GM19397 (cell line): Measurements from ENCODE around the gene EME2.

Experiments
- ATAC-seq: cut with Tn5 transposase; IDR thresholded peaks from one replicate; pipeline ENCODE4 v1.9.1; 2021; ENCODE audit warnings: mild to moderate bottlenecking, moderate library complexity; ENCODE audit not compliant: unreplicated experiment

EME2 gene

GRCh38 chr16:1777375-1778199 lies 5.0 kb downstream of the EME2 start:
- no peak for ATAC-seq

DNA sequence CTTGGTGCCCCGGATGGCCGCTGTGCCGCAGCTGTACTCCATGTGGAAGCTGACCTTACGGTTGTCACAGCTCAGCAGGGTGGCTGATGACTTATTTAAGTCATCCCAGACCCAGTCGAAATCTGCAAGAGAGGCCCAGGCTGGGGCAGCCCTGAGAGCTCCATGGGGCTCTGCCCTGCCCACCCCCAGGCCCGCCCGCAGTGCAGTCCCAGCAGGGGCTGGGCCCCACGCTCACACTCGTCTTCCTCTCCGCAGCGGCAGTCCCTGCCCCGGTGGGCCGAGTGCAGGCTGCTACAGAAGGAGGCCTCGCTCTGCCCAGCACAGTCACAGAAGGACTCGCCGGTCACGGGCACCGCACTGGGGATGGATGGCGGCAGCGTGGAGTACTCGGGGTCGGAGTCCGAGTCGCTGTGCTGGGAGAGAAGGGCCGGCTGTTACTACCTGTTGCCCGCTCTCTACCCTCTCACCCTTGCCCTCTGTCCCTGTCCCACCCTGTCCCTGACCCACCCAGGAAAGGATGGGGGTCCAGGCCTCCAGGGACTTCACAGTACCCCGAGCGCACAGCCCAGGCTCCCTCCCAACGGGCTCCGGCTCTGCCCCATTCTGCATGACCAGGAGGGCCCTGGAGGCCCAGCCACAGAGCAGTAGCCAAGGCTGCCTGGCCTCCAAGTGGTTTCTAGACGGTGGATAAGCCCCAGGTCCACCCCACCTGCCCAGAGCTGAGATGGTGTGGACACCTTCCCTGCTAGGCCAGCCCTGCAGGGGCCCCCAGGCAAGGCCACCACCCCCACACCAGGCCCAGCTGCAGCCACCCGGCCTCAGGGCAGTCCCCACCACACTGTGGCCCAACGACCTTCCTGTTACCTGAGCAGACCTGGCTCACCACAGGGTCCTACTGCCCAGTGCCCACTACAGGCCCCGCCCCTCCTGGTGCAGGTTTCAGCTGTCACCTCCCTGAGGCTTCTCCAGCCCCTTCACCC lies 5.9 kb downstream of the EME2 start:
- no peak for ATAC-seq

DNA sequence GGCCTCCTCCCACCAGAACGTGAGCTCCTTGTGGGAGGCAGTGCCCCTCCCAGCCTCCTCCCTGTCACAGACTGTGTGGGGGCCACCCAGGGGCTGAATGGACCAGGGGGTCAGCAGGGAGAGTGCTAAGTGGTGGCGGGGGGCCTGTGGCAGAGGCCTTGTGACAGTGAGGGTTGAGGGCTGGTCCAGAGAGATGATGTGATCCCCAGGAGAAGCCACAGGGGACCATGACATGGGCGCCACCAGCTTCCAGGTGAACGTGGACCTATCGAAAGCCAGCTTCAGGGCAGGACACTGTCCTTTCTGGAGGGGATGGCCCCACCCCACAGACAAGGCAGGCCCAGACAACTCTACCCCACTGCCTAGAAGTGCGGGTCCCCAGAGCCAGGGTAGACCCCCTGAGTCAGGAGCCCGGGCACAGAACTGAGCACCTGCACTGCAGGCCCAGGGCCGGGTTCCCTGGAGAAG lies 6.7 kb downstream of the EME2 start:
- ATAC-seq: no peak

- no peak for ATAC-seq
Measured at GRCh38 chr16:1779741-1780676, 7.4 kb downstream of the EME2 start.

- ATAC-seq: no peak
Measured at GRCh38 chr16:1780677-1781072, 8.1 kb downstream of the EME2 start.

GRCh38 chr16:1781254-1781653 lies 8.6 kb downstream of the EME2 start:
- no peak for ATAC-seq

DNA sequence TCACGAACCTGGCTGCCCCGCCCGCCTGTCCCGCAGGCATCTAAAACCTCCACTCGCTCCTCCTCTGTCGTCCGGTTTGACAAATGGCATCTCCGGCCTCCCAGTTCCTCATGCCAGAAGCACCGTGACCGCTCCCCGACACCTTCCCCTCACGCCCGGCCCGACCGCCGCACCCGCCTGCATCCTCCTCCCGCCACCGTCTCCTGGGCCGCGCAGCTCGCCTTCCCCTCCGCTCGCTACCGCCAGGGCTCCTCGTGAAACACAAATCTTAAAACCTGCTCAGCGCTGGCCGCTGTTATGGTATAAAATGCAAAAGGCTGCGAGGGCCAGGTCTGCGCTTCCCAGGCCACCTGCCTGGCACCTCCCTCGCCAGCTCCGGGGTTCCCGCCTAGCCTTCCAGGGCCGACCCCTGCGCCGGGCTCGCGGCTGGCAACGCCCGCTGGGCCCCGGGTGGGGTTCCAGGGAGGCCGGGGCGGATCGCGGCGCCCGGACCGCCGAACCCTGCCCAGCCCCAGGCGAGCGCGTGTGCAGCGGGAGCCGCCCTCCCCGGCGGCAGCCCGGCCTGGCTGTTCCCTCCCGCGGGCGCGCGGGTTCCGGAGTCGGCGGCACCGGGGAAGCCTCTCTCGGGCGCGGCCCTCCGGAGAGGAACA lies 9.3 kb downstream of the EME2 start:
- ATAC-seq: peak; percentile 7

DNA sequence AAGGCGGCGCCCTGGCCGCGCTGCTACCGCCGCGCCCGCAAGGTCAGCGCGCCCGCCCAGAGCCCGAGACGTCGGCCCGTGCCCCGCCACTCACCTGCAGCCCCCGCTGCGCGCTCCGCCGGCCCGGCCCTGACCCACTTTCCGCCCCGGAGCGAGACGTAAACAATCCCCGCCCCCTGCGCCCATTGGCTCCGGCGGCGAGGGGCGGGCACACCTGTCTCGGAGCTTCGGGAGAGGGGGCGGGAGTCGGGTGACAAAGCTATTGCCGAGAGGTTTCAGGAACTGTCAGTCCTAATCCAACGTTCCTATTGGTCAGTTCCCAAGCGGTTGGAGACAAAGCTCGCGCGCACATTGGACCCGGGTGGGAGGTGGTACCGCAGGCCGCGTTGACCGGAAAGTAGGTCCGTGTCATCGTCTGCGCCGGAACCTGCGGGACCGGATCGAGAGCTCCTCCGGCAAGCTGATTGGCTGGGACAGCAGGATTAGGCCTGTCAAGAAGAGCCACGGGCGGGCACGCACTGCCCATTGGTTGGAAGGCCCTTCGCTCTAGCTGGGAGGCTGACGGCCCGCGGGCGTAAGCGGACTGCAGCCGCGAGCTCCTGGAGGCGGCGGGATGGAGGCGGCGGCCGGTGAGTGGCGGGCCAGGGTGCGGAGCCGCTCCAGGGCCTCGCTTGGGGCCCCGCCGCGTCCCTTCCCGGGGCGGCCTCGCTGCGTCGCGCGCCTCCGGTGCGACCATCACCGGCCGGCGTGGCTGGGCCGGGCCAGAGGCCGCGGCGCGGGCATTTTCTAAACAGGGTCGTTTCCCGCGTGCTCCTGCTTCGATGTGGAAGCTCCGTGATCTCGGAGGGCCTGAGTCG lies 10.0 kb downstream of the EME2 start, which contains the start of the genes NUBP2 and SPSB3:
TSS of gene NUBP2 (plus strand) at position 553 of the 857 bp plus-strand sequence. CDS start at position 614, 61 bp downstream.
TSS of gene SPSB3 (minus strand) at position 164 of the 857 bp plus-strand sequence. CDS start 1,088 bp downstream, outside the sequence.
- ATAC-seq: peak; percentile 83

GRCh38 chr16:1784977-1785845 lies 12.6 kb downstream of the EME2 start:
- ATAC-seq: no peak

- ATAC-seq: no peak
Measured at GRCh38 chr16:1785846-1786170, 13.2 kb downstream of the EME2 start.

DNA sequence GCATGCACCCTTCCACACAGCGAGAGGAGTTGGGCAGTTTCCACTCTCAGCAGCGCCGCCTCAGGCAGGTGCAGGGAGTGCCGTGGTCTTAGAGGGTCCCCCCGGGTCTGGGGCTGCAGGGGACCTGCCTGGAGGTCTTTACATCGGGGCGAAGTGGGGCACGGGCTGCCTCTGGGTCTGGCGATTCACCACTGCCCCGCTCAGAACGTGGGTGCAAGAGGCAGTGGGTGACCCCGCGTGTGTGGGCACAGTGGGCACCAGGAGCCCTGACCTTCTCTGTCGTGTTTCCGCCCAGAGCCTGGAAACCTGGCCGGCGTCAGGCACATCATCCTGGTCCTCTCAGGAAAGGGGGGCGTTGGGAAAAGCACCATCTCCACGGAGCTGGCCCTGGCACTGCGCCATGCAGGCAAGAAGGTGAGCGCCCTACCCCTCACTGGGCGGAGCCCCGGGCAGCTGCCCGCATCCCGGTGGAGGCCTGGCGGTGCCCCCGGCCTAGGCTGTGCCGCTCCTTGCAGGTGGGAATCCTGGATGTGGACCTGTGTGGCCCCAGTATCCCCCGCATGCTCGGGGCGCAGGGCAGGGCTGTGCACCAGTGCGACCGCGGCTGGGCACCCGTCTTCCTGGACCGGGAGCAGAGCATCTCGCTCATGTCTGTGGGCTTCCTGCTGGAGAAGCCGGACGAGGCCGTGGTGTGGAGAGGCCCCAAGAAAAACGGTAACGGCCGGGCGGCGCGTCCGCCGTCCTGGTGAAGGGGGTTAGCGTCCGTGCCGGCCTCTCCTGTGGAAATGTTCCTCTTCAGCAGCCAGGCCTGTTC lies 13.8 kb downstream of the EME2 start:
- no peak for ATAC-seq

GRCh38 chr16:1787056-1787321 lies 14.4 kb downstream of the EME2 start:
- no peak for ATAC-seq

GRCh38 chr16:1787322-1788094 lies 14.9 kb downstream of the EME2 start:
- ATAC-seq: no peak

DNA sequence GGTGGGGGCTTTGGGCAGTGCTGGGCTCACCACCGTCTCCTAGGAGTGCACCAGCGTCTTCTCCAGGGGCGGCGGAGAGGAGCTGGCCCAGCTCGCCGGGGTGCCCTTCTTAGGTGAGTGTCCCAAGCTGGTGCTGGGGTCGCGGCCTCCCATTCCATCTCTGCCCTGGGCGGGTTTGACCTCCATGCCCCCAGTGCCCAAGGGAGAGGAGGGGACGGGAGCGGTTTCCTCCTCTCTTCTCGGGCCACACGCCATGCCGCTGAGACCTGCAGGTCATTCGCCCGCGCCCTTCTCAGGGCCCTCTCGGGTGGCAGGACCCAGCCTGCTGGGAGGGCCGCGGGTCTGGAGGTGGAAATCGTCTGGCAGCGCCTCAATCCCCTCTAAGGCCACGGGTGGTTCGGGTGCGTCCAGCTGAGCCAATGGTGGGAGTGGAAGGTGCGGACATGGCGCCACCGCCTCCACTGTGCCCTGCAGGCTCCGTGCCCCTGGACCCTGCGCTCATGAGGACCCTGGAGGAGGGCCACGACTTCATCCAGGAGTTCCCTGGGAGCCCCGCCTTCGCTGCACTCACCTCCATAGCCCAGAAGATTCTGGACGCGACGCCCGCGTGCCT lies 15.6 kb downstream of the EME2 start:
- no peak for ATAC-seq

- no peak for ATAC-seq
Measured at GRCh38 chr16:1788708-1789100, 16.1 kb downstream of the EME2 start.

GRCh38 chr16:1789643-1790045 lies 17.0 kb downstream of the EME2 start:
- no peak for ATAC-seq
